ENCODE data around the gene SOWAHC. TPM values are rescaled to one million over a fixed set of nuclear protein-coding genes. Genes with fewer than 3 reads are reported as not detected.
A peak's percentile ranks its signal among the peaks of the same experiment; 100 is the strongest.

Gene SOWAHC
- total and polyA plus RNA-seq, 2 of the 13 experiments (the other 11 are each of a cell fraction or from before 2014, with no cell fraction given) = 21.2 to 22.5 TPM

- FAIRE-seq (peak; percentile 88), DNase-seq (ENCODE audit: low spot score) (peak; percentile 86), ATAC-seq (peak; percentile 55)
- CTCF ChIA-PET (ENCODE audit: low intra/inter-chr PET ratio, low total read pairs) = no interaction called here
- Histone ChIP-seq H4K20me1 (ENCODE audit: insufficient read depth, low read length) (no peaks in the 10 kb centered on the region), H3K27ac (ENCODE audit: extremely low read length, insufficient read depth, low read length) (peak overlapping the region; percentile 68), H3K4me3 (replicated peaks in 1 of 3; ENCODE audit: insufficient read depth in 1 of 3, low read depth in 2 of 3, low read length in 3 of 3) (peak overlapping the region in 1 of 3 experiments; percentile 24; a peak in 2 of 6 replicates), H3K4me1 (ENCODE audit: insufficient read depth, low read length) (peaks cover 74% of the 10 kb centered on the region), H3K27me3 (ENCODE audit: control insufficient read depth in 1 of 2, insufficient read depth in 2 of 2, low read length in 2 of 2) (no peaks in the 10 kb centered on the region), H3K79me2 (ENCODE audit: insufficient read depth, low read length) (no peaks in the 10 kb centered on the region), H3K4me2 (ENCODE audit: low read depth, low read length) (peak overlapping the region; percentile 60), H3K9me3 (ENCODE audit: low read length) (no peaks in the 10 kb centered on the region), H3K36me3 (replicated peaks in 1 of 2; ENCODE audit: control insufficient read depth in 1 of 2, insufficient read depth in 2 of 2, low read length in 2 of 2) (no peaks in the 10 kb centered on the region), H2AFZ (ENCODE audit: low read length) (no peak overlapping the region), H3K9ac (ENCODE audit: insufficient read depth, low read depth, low read length) (peak overlapping the region; percentile 17; the same call in 1 of the 2 replicates)
- in situ Hi-C loops (cut with HindIII; ENCODE audit: extremely low pct_ligation_motif_present, low pct_unique_long_range_greater_than_20kb) = no loop called here
- intact Hi-C loops (cut with micrococcal nuclease; ENCODE audit: unreplicated experiment) = loop anchor here (1.0 kb wide), 2 partner anchors 12 to 83 kb away; no protein-coding TSS in a partner anchor
- POLR2A ChIA-PET = interaction anchor here (0.6 to 4.7 kb wide), 12 partner anchors 9 to 67 kb away, joined by 3 to 61 read pairs (median 4); partner anchors contain the start of genes SEPTIN10 and SOWAHC
- 36% methylated on average over 14 of the region's 14 CpGs for WGBS (ENCODE audit: low lambda C conversion rate)
- BruUV-seq (replicated peaks) = no TSS peak
- no peak for TF ChIP-seq ZNF597 (CRISPR knock-in tag; IDR thresholded peaks at IDR 0.05)
- peak; percentile 80 for TF ChIP-seq PITX1 (CRISPR knock-in tag; IDR thresholded peaks at IDR 0.05)
- TF ChIP-seq NR2F6 (IDR thresholded peaks at IDR 0.05) = peak; percentile 84
- peak; percentile 92 for TF ChIP-seq NR2F6 (CRISPR knock-in tag; IDR thresholded peaks at IDR 0.05)
- TF ChIP-seq ZNF501 (CRISPR knock-in tag; IDR thresholded peaks at IDR 0.05) = peak; percentile 49; the same call in 1 of the 2 replicates
- peak; percentile 29 for TF ChIP-seq ZEB1 (IDR thresholded peaks at IDR 0.05; ENCODE audit: insufficient replicate concordance, low read depth)
- no peak for TF ChIP-seq ZNF746 (CRISPR knock-in tag; IDR thresholded peaks at IDR 0.05)
- TF ChIP-seq ZNF232 (CRISPR knock-in tag; IDR thresholded peaks at IDR 0.05; ENCODE audit: borderline replicate concordance) = peak; percentile 72; the same call in 1 of the 2 replicates
- TF ChIP-seq SKI (IDR thresholded peaks at IDR 0.05; ENCODE audit: partially characterized antibody) = peak; percentile 42
- peak; percentile 70; the same call in 1 of the 2 replicates for TF ChIP-seq CBFB (CRISPR knock-in tag; IDR thresholded peaks at IDR 0.05)
- TF ChIP-seq, protein P1, sequence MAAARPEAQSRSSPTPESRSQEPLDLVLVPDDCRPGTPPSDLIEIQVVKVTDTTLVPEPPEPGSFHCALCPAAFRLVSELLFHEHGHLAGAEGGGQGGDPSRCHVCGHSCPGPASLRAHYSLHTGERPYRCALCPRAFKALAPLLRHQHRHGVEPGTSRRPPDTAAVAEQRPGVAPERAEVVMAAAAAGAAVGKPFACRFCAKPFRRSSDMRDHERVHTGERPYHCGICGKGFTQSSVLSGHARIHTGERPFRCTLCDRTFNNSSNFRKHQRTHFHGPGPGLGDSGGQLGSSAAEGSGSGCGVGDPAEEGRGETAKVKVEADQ (CRISPR knock-in tag; IDR thresholded peaks at IDR 0.05; ENCODE audit: borderline replicate concordance) = no peak
- TF ChIP-seq ZNF740 (CRISPR knock-in tag; IDR thresholded peaks at IDR 0.05) = no peak
- peak; percentile 95 for TF ChIP-seq CEBPB (IDR thresholded peaks at IDR 0.05; ENCODE audit: borderline replicate concordance, low read depth, low read length)
- no peak for TF ChIP-seq ZNF230 (CRISPR knock-in tag; IDR thresholded peaks at IDR 0.05)
- peak; percentile 84 for TF ChIP-seq ZGPAT (CRISPR knock-in tag; IDR thresholded peaks at IDR 0.05)
- no peak; the same call in 1 of the 2 replicates for TF ChIP-seq SMC3 (IDR thresholded peaks at IDR 0.05; ENCODE audit: low read length)
- TF ChIP-seq ZNF615 (CRISPR knock-in tag; IDR thresholded peaks at IDR 0.05; ENCODE audit: borderline replicate concordance) = peak; percentile 76; the same call in 1 of the 2 replicates
- TF ChIP-seq, protein P2, sequence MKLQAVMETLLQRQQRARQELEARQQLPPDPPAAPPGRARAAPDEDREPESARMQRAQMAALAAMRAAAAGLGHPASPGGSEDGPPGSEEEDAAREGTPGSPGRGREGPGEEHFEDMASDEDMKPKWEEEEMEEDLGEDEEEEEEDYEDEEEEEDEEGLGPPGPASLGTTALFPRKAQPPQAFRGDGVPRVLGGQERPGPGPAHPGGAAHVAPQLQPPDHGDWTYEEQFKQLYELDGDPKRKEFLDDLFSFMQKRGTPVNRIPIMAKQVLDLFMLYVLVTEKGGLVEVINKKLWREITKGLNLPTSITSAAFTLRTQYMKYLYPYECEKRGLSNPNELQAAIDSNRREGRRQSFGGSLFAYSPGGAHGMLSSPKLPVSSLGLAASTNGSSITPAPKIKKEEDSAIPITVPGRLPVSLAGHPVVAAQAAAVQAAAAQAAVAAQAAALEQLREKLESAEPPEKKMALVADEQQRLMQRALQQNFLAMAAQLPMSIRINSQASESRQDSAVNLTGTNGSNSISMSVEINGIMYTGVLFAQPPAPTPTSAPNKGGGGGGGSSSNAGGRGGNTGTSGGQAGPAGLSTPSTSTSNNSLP (IDR thresholded peaks at IDR 0.05; ENCODE audit: low read depth, low read length) = peak; percentile 40; the same call in 1 of the 2 replicates
- no peak for TF ChIP-seq KLF9 (CRISPR knock-in tag; IDR thresholded peaks at IDR 0.05; ENCODE audit: low read depth)
- TF ChIP-seq ZNF569 (CRISPR knock-in tag; IDR thresholded peaks at IDR 0.05; ENCODE audit: borderline replicate concordance) = no peak
Measured at GRCh38 chr2:109632158-109632789, 18.1 kb downstream of the SOWAHC start.
